Right lobe of liver (tissue), 6 donors: ENCODE results near the gene TRIO. TPM values are rescaled to one million over a fixed set of nuclear protein-coding genes. Genes with fewer than 3 reads are reported as not detected.

Experiments
- ATAC-seq, 4 donors: fragments of 200-7000 bp; cut with Tn5 transposase; one replicate each; pipeline ENCODE4 v1.9.1; 2020; ENCODE audit warnings: mild to moderate bottlenecking in 4 of 4, moderate library complexity in 4 of 4
- DNase-seq, 3 donors: peaks; one replicate each; pipeline ENCODE4 v3.0.0-alpha.2; 2020
- H3K27ac ChIP-seq, 3 donors: fragments of 200-600 bp; one replicate each; pipeline ENCODE4 v1.8.0; 2022
- H3K27me3 ChIP-seq, 2 donors: fragments of 200-600 bp; one replicate each; pipeline ENCODE4 v1.8.0; 2022
- H3K36me3 ChIP-seq, 4 donors: fragments of 200-600 bp; sonication (generic) in 1 of 4; one replicate each; pipeline versions ENCODE4 v1.5.1 to v1.8.0; 2017 to 2022; ENCODE audit warnings: control low read depth in 1 of 4
- H3K4me1 ChIP-seq, 4 donors: fragments of 200-600 bp; sonication (generic) in 1 of 4; one replicate each; pipeline versions ENCODE4 v1.5.1 to v1.8.0; 2017 to 2022; ENCODE audit warnings: control low read depth in 1 of 4
- H3K4me3 ChIP-seq, 3 donors: fragments of 200-600 bp; one replicate each; pipeline ENCODE4 v1.8.0; 2022
- H3K9me3 ChIP-seq, 4 donors: fragments of 200-600 bp; sonication (generic) in 1 of 4; one replicate each; pipeline versions ENCODE4 v1.5.1 to v1.8.0; 2017 to 2022; ENCODE audit warnings: control low read depth in 1 of 4
- CTCF ChIP-seq, 4 donors: fragments of 200-600 bp in 3 of 4; fragments of 450-650 bp in 1 of 4; IDR thresholded peaks; one replicate each; pipeline versions ENCODE4 v1.5.1 to v1.8.0; 2016 to 2022; ENCODE audit warnings: antibody characterized with exemption in 4 of 4, mild to moderate bottlenecking in 2 of 4
- POLR2A ChIP-seq: fragments of 450-650 bp; IDR thresholded peaks from one replicate; pipeline ENCODE4 v1.6.1; 2017; ENCODE audit warnings: antibody characterized with exemption, mild to moderate bottlenecking
- WGBS: methylation state at CpG from one replicate; pipeline ENCODE4 v1.1.6; 2018; ENCODE audit warnings: low coverage, low lambda C conversion rate; ENCODE audit not compliant: insufficient coverage; ENCODE audit errors: missing lambda C conversion rate; 5-methylcytosine and 5-hydroxymethylcytosine counted together
- intact Hi-C, 2 donors: fragments of 100-400 bp; cut with DNase I; formaldehyde crosslinking; loops; one replicate each; pipeline versions ENCODE4 v1.11.2 to v1.14.1; 2022
- total RNA-seq, 6 experiments: library from RNA; depleted of rRNA in 2 of 6; stranded (reverse); fragments of >200 nt in 2 of 6; fragmentation: NEBNext Ultra II Directional in 3 of 6; extraction: Animal tissue kit (Norgen Biotek cat#: 25700) in 3 of 6; gene quantifications; one replicate each; pipeline versions ENCODE4 v1.1.0 to v1.2.4, GENCODE V29; 2016 to 2023
- donor health status: DM: no; HTN: yes; CAD: no.
- donor health status: DM: no; HTN: no; CAD: no.
- donor health status: DM: no; HTN: no; CAD: no.
- donor health status: DM: no; HTN: yes; CAD: no.
- donor health status: DM: no; HTN: yes; CAD: no.

Gene TRIO
- total RNA-seq, 6 experiments from 2014 or later: 34.7 to 63.5 (median 50.2) TPM

- TF ChIP-seq CTCF (IDR thresholded peaks at IDR 0.05) (no peak), POLR2A (no peak)
- no peak for DNase-seq
- intact Hi-C loops: no loop called here
- ATAC-seq: peak in 1 of 4 donors; percentile 14
- H3K4me1 ChIP-seq: peaks cover 0 to 52% (median 16%) of the 10 kb centered on the region in 4 donors
- WGBS: no CpG with 5 or more reads among the region's 6 CpGs
- H3K27ac ChIP-seq: peak overlapping the region; percentile 4 to 57 (median 21)
- no peaks in the 10 kb centered on the region for H3K9me3 ChIP-seq
- no peaks in the 10 kb centered on the region for H3K27me3 ChIP-seq
- no peaks in the 10 kb centered on the region for H3K36me3 ChIP-seq
- H3K4me3 ChIP-seq: no peak overlapping the region
These were observed 75.3 kb downstream of the TRIO start for GRCh38 chr5:14218480-14218879.

- Histone ChIP-seq H3K4me1 (peaks cover 0 to 47% (median 14%) of the 10 kb centered on the region in 4 donors), H3K36me3 (no peaks in the 10 kb centered on the region), H3K27me3 (no peaks in the 10 kb centered on the region), H3K4me3 (no peak overlapping the region), H3K9me3 (no peaks in the 10 kb centered on the region), H3K27ac (no peak overlapping the region)
- TF ChIP-seq CTCF (IDR thresholded peaks at IDR 0.05) (no peak), POLR2A (no peak)
- intact Hi-C loops: no loop called here
- ATAC-seq (peak in 2 of 4 donors; percentile 5 to 7), DNase-seq (no peak)
- 77% methylated on average over 10 of the region's 10 CpGs for WGBS
These were observed 75.9 kb downstream of the TRIO start for GRCh38 chr5:14218897-14219573.

- H3K27me3 ChIP-seq: no peaks in the 10 kb centered on the region
- no peaks in the 10 kb centered on the region for H3K36me3 ChIP-seq
- intact Hi-C loops: no loop called here
- no peak for TF ChIP-seq CTCF (IDR thresholded peaks at IDR 0.05)
- no peak for TF ChIP-seq POLR2A
- no peaks in the 10 kb centered on the region for H3K9me3 ChIP-seq
- H3K4me3 ChIP-seq: no peak overlapping the region
- DNase-seq: no peak
- H3K27ac ChIP-seq: peak overlapping the region in 1 of 3 donors; percentile 23
- WGBS: 62% methylated on average over 6 of the region's 6 CpGs
- ATAC-seq: no peak
- peaks cover 0 to 39% (median 13%) of the 10 kb centered on the region in 4 donors for H3K4me1 ChIP-seq
These were observed 76.8 kb downstream of the TRIO start for GRCh38 chr5:14219800-14220512.

- Histone ChIP-seq H3K9me3 (no peaks in the 10 kb centered on the region), H3K27ac (peak overlapping the region in 1 of 3 donors; percentile 23), H3K27me3 (no peaks in the 10 kb centered on the region), H3K4me3 (no peak overlapping the region), H3K36me3 (no peaks in the 10 kb centered on the region), H3K4me1 (peaks cover 0 to 39% (median 13%) of the 10 kb centered on the region in 4 donors)
- TF ChIP-seq POLR2A: no peak
- no peak for TF ChIP-seq CTCF (IDR thresholded peaks at IDR 0.05)
- WGBS: no CpG with 5 or more reads among the region's 1 CpG
- intact Hi-C loops: no loop called here
- ATAC-seq (no peak), DNase-seq (no peak)
These were observed 77.5 kb downstream of the TRIO start for GRCh38 chr5:14220642-14221041.
